ENCODE results near the gene TYSND1.

- TF ChIP-seq POLR2A (IDR thresholded peaks at IDR 0.05; ENCODE audit: extremely low read depth, insufficient read length) = no peak
- TF ChIP-seq CTCF (IDR thresholded peaks at IDR 0.05; ENCODE audit: low read depth, low read length) = no peak
- TF ChIP-seq, protein P1, sequence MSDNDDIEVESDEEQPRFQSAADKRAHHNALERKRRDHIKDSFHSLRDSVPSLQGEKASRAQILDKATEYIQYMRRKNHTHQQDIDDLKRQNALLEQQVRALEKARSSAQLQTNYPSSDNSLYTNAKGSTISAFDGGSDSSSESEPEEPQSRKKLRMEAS (IDR thresholded peaks at IDR 0.05; ENCODE audit: low read depth, low read length) = no peak
- TF ChIP-seq MYC (IDR thresholded peaks at IDR 0.05; ENCODE audit: low read depth, low read length) = no peak
Measured at GRCh38 chr10:70148516-70148915, 2.0 kb upstream of the TYSND1 start.
